GM23338 (cell line): Measurements from ENCODE around the gene ADIG.

Source experiments
- CREB1 ChIP-seq: fragments of 250-450 bp; sonication (Bioruptor Pico); IDR thresholded peaks from 2 replicates; pipeline ENCODE4 v1.5.0; 2020; ENCODE audit warnings: low read depth, mild to moderate bottlenecking, moderate library complexity
- CTCF ChIP-seq, 2 experiments: fragments of 200-600 bp in 1 of 2; sonication (generic) in 1 of 2; conservative IDR thresholded peaks; 2 replicates each; pipeline versions ENCODE4 v1.5.1 to v1.6.1; 2016 to 2017; ENCODE audit warnings: antibody characterized with exemption in 2 of 2, low read depth in 2 of 2, mild to moderate bottlenecking in 2 of 2, moderate library complexity in 1 of 2
- ETS1 ChIP-seq: IDR thresholded peaks from 2 replicates; pipeline ENCODE4 v1.6.1; 2016; ENCODE audit warnings: antibody characterized with exemption
- EZH2 ChIP-seq: fragments of 200-600 bp; sonication (generic); IDR thresholded peaks from one replicate; pipeline ENCODE4 v1.8.0; 2017; ENCODE audit warnings: antibody characterized with exemption, mild to moderate bottlenecking, low read depth; ENCODE audit not compliant: unreplicated experiment
- EZH2phosphoT487 ChIP-seq: fragments of 200-600 bp; sonication (generic); IDR thresholded peaks from one replicate; pipeline ENCODE4 v1.8.1; 2018; ENCODE audit warnings: antibody characterized with exemption; ENCODE audit not compliant: unreplicated experiment
- JUNB ChIP-seq: IDR thresholded peaks from one replicate; pipeline ENCODE4 v1.6.1; 2016; ENCODE audit warnings: antibody characterized with exemption; ENCODE audit not compliant: unreplicated experiment
- POLR2AphosphoS5 ChIP-seq: IDR thresholded peaks from 2 replicates; pipeline ENCODE4 v1.6.1; 2016; ENCODE audit warnings: antibody characterized with exemption, low read depth
- REST ChIP-seq: IDR thresholded peaks from one replicate; pipeline ENCODE4 v1.6.1; 2018; ENCODE audit warnings: antibody characterized with exemption; ENCODE audit not compliant: unreplicated experiment
- STAT1 ChIP-seq: IDR thresholded peaks from one replicate; pipeline ENCODE4 v1.6.1; 2016; ENCODE audit warnings: antibody characterized with exemption; ENCODE audit not compliant: unreplicated experiment
- ZNF114 ChIP-seq: fragments of 250-450 bp; sonication (Bioruptor Pico); IDR thresholded peaks from 2 replicates; pipeline ENCODE4 v1.5.0; 2020; ENCODE audit warnings: mild to moderate bottlenecking, moderate library complexity
- ZNF331 ChIP-seq: fragments of 250-450 bp; sonication (Bioruptor Pico); IDR thresholded peaks from 2 replicates; pipeline ENCODE4 v1.5.0; 2020; ENCODE audit warnings: low read depth, mild to moderate bottlenecking, moderate library complexity

DNA sequence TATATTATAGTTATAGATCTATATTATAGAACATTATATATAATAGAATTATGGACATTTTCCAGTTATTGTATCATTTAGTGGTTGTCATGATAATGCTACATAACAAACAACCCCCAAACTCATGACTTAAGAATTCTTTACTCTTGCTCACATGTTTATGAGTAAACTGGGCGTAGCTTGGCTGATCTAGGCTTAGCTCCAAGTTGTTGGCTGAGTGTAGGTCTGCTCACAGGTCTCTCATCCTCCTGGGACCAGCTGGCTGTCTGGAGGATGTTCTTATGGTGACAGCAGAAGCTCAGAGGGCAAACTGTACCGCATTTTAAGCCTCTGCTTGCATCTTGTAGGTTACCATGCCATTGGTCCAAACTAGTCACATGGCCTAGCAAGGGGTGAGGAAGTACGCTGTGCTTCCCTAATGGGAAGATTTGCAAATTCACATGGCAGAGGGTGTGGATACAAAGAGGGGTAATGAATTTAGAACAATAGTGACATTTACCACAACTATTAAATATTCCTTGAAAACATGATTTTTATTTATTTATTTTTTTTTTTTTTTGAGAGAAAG, 54.8 kb downstream of the ADIG start:
- TF ChIP-seq CTCF (conservative IDR thresholded peaks at IDR 0.05; ENCODE audit: low read depth in 2 of 2) (no peak), EZH2 (no peak), EZH2phosphoT487 (no peak), ZNF114 (CRISPR knock-in tag) (no peak), POLR2AphosphoS5 (no peak), ZNF331 (no peak), JUNB (no peak), REST (no peak), CREB1 (no peak), STAT1 (no peak), ETS1 (no peak)
